ENCODE results near the gene FHOD3. TPM values are rescaled to one million over a fixed set of nuclear protein-coding genes. Genes with fewer than 3 reads are reported as not detected.

Gene FHOD3
- total and polyA plus RNA-seq, 5 donors from 2014 or later = not detected

GRCh38 chr18:36304723-36305122 is 7.2 kb downstream of the FHOD3 start:
- Histone ChIP-seq H3K4me3 (ENCODE audit: low read depth, low read length) (no peak overlapping the region), H3K9me3 (ENCODE audit: control insufficient read depth in 2 of 2, low read length in 2 of 2) (no peaks in the 10 kb centered on the region), H3K36me3 (ENCODE audit: control insufficient read depth, insufficient read depth, low read length) (no peaks in the 10 kb centered on the region), H3K27ac (ENCODE audit: insufficient read depth, low read length, poor library complexity, severe bottlenecking) (no peak overlapping the region), H3K27me3 (ENCODE audit: control insufficient read depth, insufficient read depth, low read length) (peaks cover 8% of the 10 kb centered on the region), H3K4me1 (ENCODE audit: control insufficient read depth, insufficient read depth, low read length, poor library complexity, severe bottlenecking) (no peaks in the 10 kb centered on the region)
- H3K4me3 Mint-ChIP-seq = no peak overlapping the region
- H3K36me3 Mint-ChIP-seq = no peaks in the 10 kb centered on the region
- no peaks in the 10 kb centered on the region for H3K4me1 Mint-ChIP-seq
- no peak overlapping the region for H3K27ac Mint-ChIP-seq
- ATAC-seq (ENCODE audit: low read depth in 2 of 2) (no peak), DNase-seq (no peak)
- peaks cover 52% of the 10 kb centered on the region for H3K27me3 Mint-ChIP-seq
- H3K9me3 Mint-ChIP-seq = no peaks in the 10 kb centered on the region

DNA sequence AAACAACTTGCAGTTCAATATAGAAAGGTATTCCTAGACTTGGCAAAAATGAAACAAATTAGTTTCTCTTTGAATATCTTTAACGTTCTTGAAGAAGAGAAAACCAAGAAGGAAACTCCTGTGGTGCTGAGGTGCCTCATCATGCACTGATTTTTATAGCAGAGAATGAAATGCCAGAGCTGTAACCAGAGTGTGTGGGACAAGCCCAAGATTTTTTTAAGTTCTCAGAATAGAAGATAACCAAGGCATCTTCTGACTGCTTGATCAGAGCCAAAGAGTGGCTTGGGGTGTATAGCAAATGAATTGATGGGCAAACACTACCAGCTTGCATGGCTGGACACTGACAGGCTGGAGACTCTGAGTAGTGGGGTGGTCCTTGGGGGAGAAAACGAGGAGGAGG is 7.9 kb downstream of the FHOD3 start:
- Mint-ChIP-seq H3K27ac (no peak overlapping the region), H3K27me3 (peaks cover 46% of the 10 kb centered on the region), H3K4me3 (no peak overlapping the region)

GRCh38 chr18:36307513-36307912 is 10.0 kb downstream of the FHOD3 start:
- no peak overlapping the region for H3K4me3 ChIP-seq (ENCODE audit: low read depth, low read length)
- H3K9me3 Mint-ChIP-seq = no peaks in the 10 kb centered on the region
- H3K27me3 Mint-ChIP-seq = peaks cover 27% of the 10 kb centered on the region
- no peak overlapping the region for H3K27ac Mint-ChIP-seq
- no peaks in the 10 kb centered on the region for H3K4me1 ChIP-seq (ENCODE audit: control insufficient read depth, insufficient read depth, low read length, poor library complexity, severe bottlenecking)
- no peak overlapping the region for H3K4me3 Mint-ChIP-seq
- no peaks in the 10 kb centered on the region for H3K36me3 ChIP-seq (ENCODE audit: control insufficient read depth, insufficient read depth, low read length)
- peaks cover 10% of the 10 kb centered on the region for H3K27me3 ChIP-seq (ENCODE audit: control insufficient read depth, insufficient read depth, low read length)
- H3K36me3 Mint-ChIP-seq = no peaks in the 10 kb centered on the region
- no peaks in the 10 kb centered on the region for H3K9me3 ChIP-seq (ENCODE audit: control insufficient read depth in 2 of 2, low read length in 2 of 2)
- DNase-seq (no peak), ATAC-seq (ENCODE audit: low read depth in 2 of 2) (no peak)
- H3K4me1 Mint-ChIP-seq = no peaks in the 10 kb centered on the region
- no peak overlapping the region for H3K27ac ChIP-seq (ENCODE audit: insufficient read depth, low read length, poor library complexity, severe bottlenecking)

More for the DNA sequence above, 7.9 kb downstream of the FHOD3 start:
- ATAC-seq (ENCODE audit: low read depth in 2 of 2) (no peak), DNase-seq (no peak)
- no peaks in the 10 kb centered on the region for H3K9me3 Mint-ChIP-seq
- H3K36me3 ChIP-seq (ENCODE audit: control insufficient read depth, insufficient read depth, low read length) = no peaks in the 10 kb centered on the region
- H3K4me3 ChIP-seq (ENCODE audit: low read depth, low read length) = no peak overlapping the region
- no peaks in the 10 kb centered on the region for H3K4me1 Mint-ChIP-seq
- H3K9me3 ChIP-seq (ENCODE audit: control insufficient read depth in 2 of 2, low read length in 2 of 2) = no peaks in the 10 kb centered on the region
- H3K27me3 ChIP-seq (ENCODE audit: control insufficient read depth, insufficient read depth, low read length) = peaks cover 8% of the 10 kb centered on the region
- no peak overlapping the region for H3K27ac ChIP-seq (ENCODE audit: insufficient read depth, low read length, poor library complexity, severe bottlenecking)
- H3K36me3 Mint-ChIP-seq = no peaks in the 10 kb centered on the region
- H3K4me1 ChIP-seq (ENCODE audit: control insufficient read depth, insufficient read depth, low read length, poor library complexity, severe bottlenecking) = no peaks in the 10 kb centered on the region

GRCh38 chr18:36308711-36309435 is 11.4 kb downstream of the FHOD3 start:
- Histone ChIP-seq H3K4me3 (ENCODE audit: low read depth, low read length) (no peak overlapping the region), H3K27me3 (ENCODE audit: control insufficient read depth, insufficient read depth, low read length) (peaks cover 6% of the 10 kb centered on the region), H3K9me3 (ENCODE audit: control insufficient read depth in 2 of 2, low read length in 2 of 2) (no peaks in the 10 kb centered on the region), H3K27ac (ENCODE audit: insufficient read depth, low read length, poor library complexity, severe bottlenecking) (no peak overlapping the region), H3K4me1 (ENCODE audit: control insufficient read depth, insufficient read depth, low read length, poor library complexity, severe bottlenecking) (no peaks in the 10 kb centered on the region), H3K36me3 (ENCODE audit: control insufficient read depth, insufficient read depth, low read length) (no peaks in the 10 kb centered on the region)
- no peaks in the 10 kb centered on the region for H3K4me1 Mint-ChIP-seq
- no peak overlapping the region for H3K4me3 Mint-ChIP-seq
- H3K9me3 Mint-ChIP-seq = no peaks in the 10 kb centered on the region
- ATAC-seq (ENCODE audit: low read depth in 2 of 2) (no peak), DNase-seq (no peak)
- H3K36me3 Mint-ChIP-seq = no peaks in the 10 kb centered on the region
- no peak overlapping the region for H3K27ac Mint-ChIP-seq
- peaks cover 18% of the 10 kb centered on the region for H3K27me3 Mint-ChIP-seq

DNA sequence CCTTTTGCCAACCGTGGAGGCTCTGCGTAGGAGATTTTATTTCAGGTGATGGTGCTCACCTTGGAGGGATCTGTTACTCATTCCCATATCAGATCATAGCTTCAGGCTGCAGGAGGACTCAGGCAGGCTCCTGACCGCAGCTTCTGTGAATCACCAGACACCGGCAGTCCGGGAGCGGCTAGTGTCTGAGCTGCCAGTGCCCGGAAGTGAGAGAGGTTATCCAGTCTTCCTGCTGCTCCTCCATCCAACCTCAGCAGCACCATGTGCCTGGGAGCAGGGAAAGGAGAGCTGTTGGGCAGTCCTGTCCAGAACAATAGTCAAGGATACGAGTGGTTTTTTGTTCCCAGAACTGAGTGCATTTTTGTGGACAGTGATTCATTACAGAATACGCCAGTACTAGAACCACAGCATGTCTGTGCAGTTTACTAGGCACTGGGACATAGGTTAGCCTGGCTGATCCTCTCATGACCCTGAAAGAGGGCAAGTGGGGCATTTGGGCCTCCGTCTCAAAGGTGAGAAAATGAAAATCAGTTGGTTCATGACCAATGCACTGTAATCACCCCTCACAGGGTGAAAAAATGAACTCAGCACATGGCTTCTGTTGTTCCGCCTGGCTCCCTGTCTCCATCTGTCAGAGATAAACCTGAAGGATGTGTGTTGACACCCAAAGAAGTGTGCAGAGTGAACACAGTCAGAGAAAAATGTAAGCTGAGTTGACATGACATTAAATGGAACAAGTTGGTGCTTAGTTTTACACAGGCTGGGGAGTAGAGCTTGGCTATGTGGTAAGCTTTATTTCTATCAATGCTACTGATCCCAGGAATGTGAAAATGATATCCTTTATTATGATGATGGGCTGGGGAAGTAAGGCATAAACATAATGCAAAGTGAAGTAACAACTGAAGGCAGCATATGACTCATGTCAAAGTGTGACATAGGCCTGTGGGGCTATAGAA is 12.2 kb downstream of the FHOD3 start:
- H3K36me3 ChIP-seq (ENCODE audit: control insufficient read depth, insufficient read depth, low read length) = no peaks in the 10 kb centered on the region
- H3K27ac ChIP-seq (ENCODE audit: insufficient read depth, low read length, poor library complexity, severe bottlenecking) = no peak overlapping the region
- H3K9me3 Mint-ChIP-seq = no peaks in the 10 kb centered on the region
- DNase-seq = no peak
- H3K9me3 ChIP-seq (ENCODE audit: control insufficient read depth in 2 of 2, low read length in 2 of 2) = no peaks in the 10 kb centered on the region
- H3K4me3 ChIP-seq (ENCODE audit: low read depth, low read length) = no peak overlapping the region
- peaks cover 11% of the 10 kb centered on the region for H3K27me3 Mint-ChIP-seq
- no peak for ATAC-seq (ENCODE audit: low read depth in 2 of 2)
- no peaks in the 10 kb centered on the region for H3K4me1 ChIP-seq (ENCODE audit: control insufficient read depth, insufficient read depth, low read length, poor library complexity, severe bottlenecking)
- no peak overlapping the region for H3K27ac Mint-ChIP-seq
- no peaks in the 10 kb centered on the region for H3K36me3 Mint-ChIP-seq
- peaks cover 3% of the 10 kb centered on the region for H3K27me3 ChIP-seq (ENCODE audit: control insufficient read depth, insufficient read depth, low read length)
- no peaks in the 10 kb centered on the region for H3K4me1 Mint-ChIP-seq
- H3K4me3 Mint-ChIP-seq = no peak overlapping the region

DNA sequence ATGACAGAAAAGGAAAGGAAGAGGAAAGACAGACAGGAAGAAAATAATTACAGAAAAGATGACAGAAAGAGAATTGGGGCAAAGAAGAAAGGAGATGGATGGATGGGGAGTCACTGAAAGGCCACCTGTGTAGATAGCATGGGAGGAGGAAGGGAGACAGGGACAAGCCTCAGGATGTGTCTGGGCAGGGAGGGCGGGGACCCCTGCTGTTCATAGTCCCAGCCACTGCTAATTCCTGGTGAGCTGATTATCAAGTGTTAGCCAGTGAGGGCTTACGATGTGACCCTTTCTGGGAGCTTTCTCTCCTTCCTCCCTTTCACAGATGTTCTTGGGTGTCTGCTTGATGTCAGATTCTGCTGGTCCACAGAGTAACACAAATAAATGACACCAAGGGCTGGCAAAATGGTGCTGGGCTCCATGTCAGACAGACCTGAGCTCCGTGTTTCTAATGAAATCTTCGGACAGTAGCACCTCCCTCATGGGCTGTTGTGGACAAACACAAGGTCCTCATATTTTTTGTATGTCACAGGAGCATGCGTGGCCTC is 13.6 kb downstream of the FHOD3 start:
- Histone ChIP-seq H3K36me3 (ENCODE audit: control insufficient read depth, insufficient read depth, low read length) (no peaks in the 10 kb centered on the region), H3K4me1 (ENCODE audit: control insufficient read depth, insufficient read depth, low read length, poor library complexity, severe bottlenecking) (no peaks in the 10 kb centered on the region), H3K9me3 (ENCODE audit: control insufficient read depth in 2 of 2, low read length in 2 of 2) (no peaks in the 10 kb centered on the region), H3K27ac (ENCODE audit: insufficient read depth, low read length, poor library complexity, severe bottlenecking) (no peak overlapping the region), H3K27me3 (ENCODE audit: control insufficient read depth, insufficient read depth, low read length) (peaks cover 2% of the 10 kb centered on the region), H3K4me3 (ENCODE audit: low read depth, low read length) (no peak overlapping the region)
- no peak overlapping the region for H3K27ac Mint-ChIP-seq
- H3K36me3 Mint-ChIP-seq = no peaks in the 10 kb centered on the region
- ATAC-seq (ENCODE audit: low read depth in 2 of 2) (no peak), DNase-seq (no peak)
- H3K4me1 Mint-ChIP-seq = no peaks in the 10 kb centered on the region
- peaks cover 16% of the 10 kb centered on the region for H3K27me3 Mint-ChIP-seq
- no peak overlapping the region for H3K4me3 Mint-ChIP-seq
- no peaks in the 10 kb centered on the region for H3K9me3 Mint-ChIP-seq

DNA sequence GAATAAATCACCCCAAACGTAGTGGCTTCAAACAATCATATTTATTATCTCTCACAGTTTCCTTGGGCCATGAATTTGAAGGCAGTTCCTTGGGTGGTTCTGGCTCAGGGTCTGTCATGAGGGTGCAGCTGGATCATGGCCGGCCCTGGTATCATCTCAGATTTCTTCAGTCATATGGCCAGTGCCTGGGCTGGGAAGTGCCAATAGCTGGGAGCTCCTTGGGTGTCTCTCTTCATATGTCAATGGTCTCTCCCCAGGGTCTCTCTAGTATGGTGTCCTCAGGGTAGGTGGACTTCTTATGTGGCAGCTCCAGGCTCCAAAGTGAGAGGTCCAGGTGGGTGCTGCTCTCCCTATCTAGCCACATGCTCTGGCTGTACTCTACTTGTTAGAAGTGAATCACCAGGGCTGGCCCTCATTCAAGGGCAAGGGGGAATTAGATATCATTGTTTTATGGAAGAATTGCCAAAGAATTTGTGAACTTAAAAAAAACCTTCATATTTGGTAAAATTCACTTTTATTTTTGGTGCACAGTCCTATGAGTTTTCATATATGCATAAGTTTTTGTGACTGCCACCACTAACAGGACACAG is 15.4 kb downstream of the FHOD3 start:
- H3K4me3 Mint-ChIP-seq = no peak overlapping the region
- peaks cover 0 to 5% (median 2%) of the 10 kb centered on the region in 7 donors for H3K9me3 Mint-ChIP-seq
- no peaks in the 10 kb centered on the region for H3K4me1 ChIP-seq (ENCODE audit: control insufficient read depth, insufficient read depth, low read length, poor library complexity, severe bottlenecking)
- H3K27ac Mint-ChIP-seq = no peak overlapping the region
- no peak overlapping the region for H3K27ac ChIP-seq (ENCODE audit: insufficient read depth, low read length, poor library complexity, severe bottlenecking)
- peaks cover 2% of the 10 kb centered on the region for H3K27me3 ChIP-seq (ENCODE audit: control insufficient read depth, insufficient read depth, low read length)
- ATAC-seq (ENCODE audit: low read depth in 2 of 2) = no peak
- H3K36me3 Mint-ChIP-seq = no peaks in the 10 kb centered on the region
- H3K27me3 Mint-ChIP-seq = peaks cover 21% of the 10 kb centered on the region
- H3K36me3 ChIP-seq (ENCODE audit: control insufficient read depth, insufficient read depth, low read length) = no peaks in the 10 kb centered on the region
- no peaks in the 10 kb centered on the region for H3K4me1 Mint-ChIP-seq
- H3K4me3 ChIP-seq (ENCODE audit: low read depth, low read length) = no peak overlapping the region
- no peak for DNase-seq
- H3K9me3 ChIP-seq (ENCODE audit: control insufficient read depth in 2 of 2, low read length in 2 of 2) = no peaks in the 10 kb centered on the region
